ENCODE data around the gene FN3K.
A peak's percentile ranks its signal among the peaks of the same experiment; 100 is the strongest.

The FN3K gene

GRCh38 chr17:82703935-82704865 is 31.2 kb upstream of the FN3K start:
- DNase-seq = no peak

- no peak for DNase-seq
Observed at GRCh38 chr17:82704886-82705285, 30.5 kb upstream of the FN3K start.

GRCh38 chr17:82705756-82706155 is 29.7 kb upstream of the FN3K start:
- no peak for DNase-seq

DNA sequence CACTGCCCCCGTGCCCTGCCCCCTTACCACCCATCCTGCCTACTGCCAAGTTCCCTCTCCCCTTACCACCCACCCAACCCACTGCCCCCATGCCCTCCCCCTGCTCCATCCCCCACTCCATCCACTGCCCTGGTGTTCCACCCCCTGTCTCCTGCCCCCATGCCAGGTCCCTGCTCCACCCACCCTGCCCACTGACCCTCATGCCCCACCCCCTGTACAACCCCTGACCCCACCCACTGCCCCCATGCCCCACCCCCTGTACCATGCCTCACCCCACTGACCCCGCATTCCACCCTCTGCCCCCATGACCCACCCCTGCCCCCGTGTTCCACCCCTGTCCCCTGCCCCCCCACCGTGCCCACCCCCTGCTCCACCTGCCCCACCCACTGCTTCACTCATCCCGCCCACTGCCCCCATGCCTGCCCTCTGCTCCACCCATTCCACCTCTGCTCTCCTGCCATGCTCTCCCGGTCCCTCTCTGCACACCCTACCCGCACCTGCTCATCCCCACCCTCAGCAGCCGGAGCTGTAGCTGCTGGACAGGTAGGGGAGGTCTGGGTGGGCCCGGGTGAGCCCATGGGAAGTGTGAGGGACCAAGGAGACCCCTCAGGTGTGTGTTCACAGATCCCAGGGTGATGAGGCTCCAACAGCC is 26.3 kb upstream of the FN3K start:
- no peak for DNase-seq

GRCh38 chr17:82709676-82710498 is 25.5 kb upstream of the FN3K start:
- no peak for DNase-seq

DNA sequence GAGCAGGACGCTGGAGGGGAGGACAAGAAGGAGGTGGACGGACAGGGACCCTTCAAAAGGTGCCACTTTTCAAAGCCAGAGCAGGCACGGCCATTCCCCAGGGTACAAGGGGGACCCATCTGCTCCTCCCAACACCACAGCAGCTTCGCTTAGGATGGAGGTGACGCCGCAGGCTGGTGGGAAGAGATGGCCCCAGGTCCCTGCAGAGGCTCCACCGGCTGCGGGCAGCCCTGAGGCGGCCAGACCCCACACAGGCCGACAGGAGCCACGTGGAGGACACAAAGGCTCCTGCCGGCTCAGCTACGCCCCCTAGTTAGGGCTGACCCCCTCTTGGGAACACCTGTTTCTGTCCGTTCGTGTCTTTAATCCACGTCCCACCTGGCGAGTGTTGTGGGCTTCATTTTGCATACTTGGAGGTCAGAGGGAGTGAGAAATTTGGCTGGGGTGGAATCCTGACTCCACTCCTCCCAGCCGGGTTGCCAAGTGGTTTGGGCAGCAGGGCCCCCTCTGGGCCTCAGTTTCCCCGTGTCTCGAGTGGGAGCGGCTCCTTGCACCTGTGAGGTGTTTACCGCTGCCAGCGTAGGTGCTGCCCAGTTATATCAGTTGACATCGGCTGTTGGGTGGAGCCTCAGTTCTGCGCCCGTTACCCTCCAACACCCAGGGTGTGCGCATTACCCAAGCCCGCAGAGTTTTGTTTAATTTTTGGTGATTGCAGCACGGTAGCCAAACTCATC is 24.7 kb upstream of the FN3K start:
- no peak for DNase-seq

DNA sequence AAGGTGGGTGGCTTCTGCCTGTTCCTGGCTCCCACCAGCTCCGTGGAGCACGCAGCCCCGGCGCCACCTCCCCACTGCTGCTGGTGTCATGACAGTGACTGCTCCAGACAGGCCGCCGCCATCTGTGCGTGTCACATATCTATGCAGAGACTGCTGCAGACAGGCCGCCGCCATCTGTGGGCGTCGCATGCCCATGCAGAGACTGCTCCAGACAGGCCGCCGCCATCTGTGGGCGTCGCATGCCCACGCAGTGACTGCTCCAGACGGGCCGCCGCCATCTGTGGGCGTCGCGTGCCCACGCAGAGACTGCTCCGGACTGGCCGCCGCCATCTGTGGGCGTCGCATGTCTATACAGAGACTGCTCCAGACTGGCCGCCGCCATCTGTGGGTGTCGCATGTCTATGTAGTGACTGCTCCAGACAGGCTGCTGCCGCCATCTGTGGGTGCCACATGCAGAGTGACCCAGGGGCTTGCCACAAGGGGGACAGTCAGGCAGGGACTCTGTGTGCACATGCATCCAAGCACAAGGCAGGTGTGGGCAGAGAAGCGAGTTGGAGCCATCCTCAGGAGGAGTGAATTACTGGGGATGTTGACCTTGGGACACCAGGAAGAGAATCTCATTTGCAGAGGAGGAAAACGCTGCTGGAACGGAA is 22.2 kb upstream of the FN3K start:
- DNase-seq = no peak

GRCh38 chr17:82716203-82717010 is 19.0 kb upstream of the FN3K start, which contains the start of gene FN3KRP:
Gene FN3KRP, plus strand, starts transcription at chr17:82716706. Its CDS starts 50 bp downstream, at chr17:82716756.
- peak; percentile 97 for DNase-seq

DNA sequence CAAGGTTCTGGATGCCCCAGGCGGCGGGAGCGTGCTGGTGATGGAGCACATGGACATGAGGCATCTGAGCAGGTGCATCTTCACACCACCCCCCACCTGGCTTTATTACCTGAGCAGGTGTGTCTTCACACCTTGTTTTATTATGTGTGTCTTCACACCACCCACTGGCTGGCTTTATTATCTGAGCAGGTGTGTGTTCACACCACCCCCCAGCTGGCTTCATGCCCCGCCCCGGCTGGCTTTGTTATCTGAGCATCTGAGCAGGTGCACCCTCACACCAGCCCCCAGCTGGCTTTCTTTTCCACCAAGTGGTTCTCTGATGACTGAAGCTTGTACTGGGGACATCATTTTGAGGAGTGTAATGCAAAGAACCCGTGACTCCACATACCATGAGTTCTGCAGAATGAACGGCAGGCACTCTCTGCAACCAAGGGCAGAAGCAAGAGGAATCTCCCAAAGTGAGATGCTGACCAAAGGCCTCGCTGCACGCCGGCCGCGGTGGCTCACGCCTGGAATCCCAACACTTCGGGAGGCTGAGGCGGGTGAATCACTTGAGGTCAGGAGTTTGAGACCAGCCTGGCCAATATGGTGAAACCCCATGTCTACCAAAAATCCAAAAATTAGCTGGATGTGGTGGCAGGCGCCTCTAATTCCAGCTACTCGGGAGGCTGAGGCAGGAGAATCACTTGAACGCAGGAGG is 16.3 kb upstream of the FN3K start:
- no peak for DNase-seq

GRCh38 chr17:82720204-82720603 is 15.2 kb upstream of the FN3K start:
- DNase-seq = no peak

DNA sequence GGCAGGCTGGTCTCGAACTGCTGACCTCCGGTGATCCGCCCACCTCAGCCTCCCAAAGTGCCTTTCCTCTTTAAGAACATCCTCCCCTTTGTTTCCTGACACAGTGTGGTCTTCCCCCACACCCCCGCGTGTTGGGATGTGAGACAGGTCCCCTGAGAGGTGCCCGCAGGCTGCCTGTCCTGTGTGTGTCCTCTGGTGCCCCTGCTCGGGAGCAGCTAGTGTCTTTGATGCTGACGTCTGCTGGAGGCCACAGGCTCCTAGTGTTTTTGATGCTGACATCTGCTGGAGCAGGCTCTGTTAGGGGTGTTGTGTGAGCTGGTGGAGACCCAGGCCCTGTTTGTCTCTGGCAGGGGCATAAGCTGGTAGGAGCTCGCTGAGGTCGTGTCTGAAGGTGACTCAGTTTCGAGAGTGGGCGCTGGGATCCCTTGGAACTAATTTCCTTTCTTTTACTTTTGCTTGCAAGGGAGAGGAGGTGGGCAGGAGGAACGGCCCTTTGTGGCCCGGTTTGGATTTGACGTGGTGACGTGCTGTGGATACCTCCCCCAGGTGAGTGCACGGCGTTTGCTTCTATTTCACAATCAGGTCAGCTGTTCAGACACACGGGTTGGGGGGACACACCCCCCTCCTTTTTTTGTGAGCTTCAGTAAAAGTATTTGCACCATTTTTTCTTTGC is 12.9 kb upstream of the FN3K start:
- no peak for DNase-seq

DNA sequence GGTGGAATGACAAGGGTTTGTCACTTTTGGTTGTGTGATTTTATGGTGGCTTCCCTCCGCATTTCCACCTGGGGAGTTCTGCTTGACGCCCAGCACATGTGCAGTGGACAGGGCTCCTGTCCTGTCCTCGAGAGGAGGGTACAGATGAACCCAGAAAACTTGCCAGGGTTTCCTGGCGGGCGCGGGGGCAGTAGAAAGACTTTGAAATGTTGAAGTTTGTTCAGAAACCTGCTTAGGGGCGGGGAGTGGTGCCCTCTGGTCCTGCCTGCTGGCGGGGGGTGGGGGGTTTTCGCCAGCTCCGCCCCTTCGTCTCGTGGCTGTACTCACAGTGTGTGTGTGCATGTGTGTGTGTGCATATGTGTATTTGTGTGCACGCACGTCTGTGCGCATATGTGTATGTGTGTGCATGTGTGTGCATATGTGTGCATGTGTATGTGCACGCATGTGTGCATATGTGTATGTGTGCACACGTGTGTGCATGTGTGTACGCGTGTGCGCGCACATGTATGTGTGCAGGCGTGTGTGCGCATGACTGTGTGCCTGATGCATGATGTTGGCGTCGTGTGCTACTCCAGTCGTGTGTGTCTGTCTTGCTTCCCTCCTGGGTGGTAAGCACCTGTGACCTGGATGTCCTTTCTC is 12.1 kb upstream of the FN3K start:
- DNase-seq = no peak

DNA sequence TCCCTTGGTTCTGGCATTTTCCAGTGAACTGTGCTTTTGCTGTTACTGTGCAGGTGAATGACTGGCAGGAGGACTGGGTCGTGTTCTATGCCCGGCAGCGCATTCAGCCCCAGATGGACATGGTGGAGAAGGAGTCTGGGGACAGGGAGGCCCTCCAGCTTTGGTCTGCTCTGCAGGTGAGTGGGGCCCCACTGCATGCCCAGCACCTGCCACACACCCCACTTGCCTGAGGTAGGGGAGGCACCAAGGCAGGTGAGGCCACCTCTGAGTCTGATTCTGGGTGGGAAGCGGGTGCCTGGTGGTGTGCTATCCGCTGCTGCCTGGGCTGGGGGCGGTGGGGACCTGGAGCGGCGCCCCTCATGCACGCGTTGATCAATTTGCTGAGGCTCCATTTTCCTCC is 9.0 kb upstream of the FN3K start:
- no peak for DNase-seq

DNA sequence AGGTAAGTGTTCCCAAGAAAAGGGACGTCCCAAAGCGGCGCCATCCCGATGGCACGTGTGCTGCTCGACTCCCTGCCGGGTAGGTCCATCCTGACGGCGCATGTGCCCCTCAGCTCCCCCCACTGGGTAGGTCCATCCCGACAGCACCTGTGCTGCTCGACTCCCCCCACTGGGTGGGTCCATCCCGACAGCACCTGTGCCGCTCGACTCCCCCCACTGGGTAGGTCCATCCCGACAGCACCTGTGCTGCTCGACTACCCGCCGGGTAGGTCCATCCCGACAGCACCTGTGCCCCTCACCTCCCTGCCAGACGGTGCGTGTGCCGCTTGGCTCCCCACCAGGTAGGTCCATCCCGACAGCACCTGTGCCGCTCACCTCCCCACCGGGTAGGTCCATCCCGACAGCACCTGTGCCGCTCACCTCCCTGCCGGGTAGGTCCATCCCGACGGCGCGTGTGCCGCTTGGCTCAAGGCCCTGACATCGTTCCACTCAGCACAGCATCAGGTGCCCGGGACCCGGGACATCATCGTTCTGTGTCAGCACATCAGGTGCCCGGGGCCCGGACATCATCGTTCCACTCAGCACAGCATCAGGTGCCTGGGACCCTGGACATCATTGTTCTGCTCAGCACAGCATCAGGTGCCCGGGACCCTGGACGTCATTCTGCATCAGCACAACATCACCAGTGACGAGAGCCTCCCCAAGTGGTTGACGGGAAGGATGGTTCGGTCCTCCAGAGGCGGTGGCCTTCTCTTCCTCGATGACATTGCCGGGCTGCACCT is 5.7 kb upstream of the FN3K start:
- DNase-seq = no peak

GRCh38 chr17:82732118-82732743 is 3.2 kb upstream of the FN3K start:
- DNase-seq = no peak

DNA sequence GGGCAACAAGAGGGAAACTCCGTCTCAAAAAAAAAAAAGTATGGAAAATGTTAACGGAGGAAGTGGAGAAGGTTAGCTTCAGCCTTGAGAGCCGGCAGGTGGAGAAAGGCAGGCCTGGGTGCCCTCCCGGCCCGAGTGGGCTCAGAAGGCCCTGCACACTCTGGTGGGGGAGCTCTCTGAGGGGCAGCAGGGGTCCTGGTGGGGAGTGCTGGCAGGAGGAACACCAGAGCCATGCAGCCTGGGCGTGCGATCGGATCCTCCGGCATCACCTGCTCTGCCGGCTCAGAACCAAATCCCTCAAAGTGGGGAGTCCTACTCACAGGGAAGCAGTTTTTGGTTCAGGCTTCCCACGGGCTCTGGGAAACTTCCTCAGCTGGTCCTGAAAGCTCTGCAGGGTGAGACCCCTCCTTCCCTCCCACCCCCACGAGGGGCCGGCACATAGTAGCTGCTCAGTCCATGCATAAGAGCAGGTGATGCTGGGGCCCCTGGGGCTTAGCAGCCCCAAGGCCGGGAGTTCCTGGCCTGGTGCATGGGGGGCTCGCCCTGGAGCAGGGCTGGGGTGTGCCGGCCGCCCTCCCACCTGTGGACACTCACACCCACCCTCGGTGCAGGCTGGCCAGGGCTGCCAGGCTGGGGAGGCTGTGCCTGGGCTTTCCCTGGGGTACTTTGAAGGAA is 1.2 kb downstream of the FN3K start:
- no peak for DNase-seq

Measured in NCI-H1092 (cell line).